ENCODE results near the gene MRPL46.

DNA sequence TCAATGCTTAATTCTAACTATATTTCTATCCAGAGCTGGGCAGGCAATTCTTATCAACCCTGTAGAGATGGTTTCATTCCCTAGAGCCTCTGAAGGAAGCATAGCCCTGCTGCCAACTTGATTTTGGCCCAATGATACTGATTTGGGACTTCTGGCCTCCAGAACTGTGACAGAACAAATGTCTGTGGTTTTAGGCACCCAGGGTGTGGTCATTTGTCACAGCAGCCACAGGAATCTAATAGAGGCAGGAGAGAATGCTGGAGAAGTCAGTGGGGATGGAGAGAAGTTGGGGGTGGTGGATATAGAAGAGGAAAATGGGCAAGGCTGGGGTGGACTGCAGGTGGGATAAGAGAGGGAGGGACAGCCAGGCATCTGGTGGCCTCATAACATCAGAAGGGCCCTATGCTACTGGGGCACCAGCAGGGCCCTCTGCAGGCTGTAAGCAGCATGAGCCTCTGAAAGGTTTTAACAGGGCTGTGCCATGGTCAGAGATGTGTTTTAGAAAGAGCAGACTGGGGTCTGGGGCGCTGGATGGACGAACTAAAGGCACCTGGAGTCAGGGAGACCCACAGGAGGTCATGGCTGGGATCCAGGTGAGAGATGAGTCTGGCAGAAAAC is 20.1 kb upstream of the MRPL46 start:
- TF ChIP-seq, protein P1, sequence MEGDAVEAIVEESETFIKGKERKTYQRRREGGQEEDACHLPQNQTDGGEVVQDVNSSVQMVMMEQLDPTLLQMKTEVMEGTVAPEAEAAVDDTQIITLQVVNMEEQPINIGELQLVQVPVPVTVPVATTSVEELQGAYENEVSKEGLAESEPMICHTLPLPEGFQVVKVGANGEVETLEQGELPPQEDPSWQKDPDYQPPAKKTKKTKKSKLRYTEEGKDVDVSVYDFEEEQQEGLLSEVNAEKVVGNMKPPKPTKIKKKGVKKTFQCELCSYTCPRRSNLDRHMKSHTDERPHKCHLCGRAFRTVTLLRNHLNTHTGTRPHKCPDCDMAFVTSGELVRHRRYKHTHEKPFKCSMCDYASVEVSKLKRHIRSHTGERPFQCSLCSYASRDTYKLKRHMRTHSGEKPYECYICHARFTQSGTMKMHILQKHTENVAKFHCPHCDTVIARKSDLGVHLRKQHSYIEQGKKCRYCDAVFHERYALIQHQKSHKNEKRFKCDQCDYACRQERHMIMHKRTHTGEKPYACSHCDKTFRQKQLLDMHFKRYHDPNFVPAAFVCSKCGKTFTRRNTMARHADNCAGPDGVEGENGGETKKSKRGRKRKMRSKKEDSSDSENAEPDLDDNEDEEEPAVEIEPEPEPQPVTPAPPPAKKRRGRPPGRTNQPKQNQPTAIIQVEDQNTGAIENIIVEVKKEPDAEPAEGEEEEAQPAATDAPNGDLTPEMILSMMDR (conservative IDR thresholded peaks at IDR 0.05; ENCODE audit: low read length): peak; percentile 27
- no peak for TF ChIP-seq EZH2phosphoT487 (IDR thresholded peaks at IDR 0.05; ENCODE audit: borderline replicate concordance)

Data from Loucy (cell line).